GM12891 (cell line): ENCODE results near the gene ABHD18.

ENCODE experiments used
- POLR2A ChIP-seq: IDR thresholded peaks from 2 replicates; pipeline ENCODE4 v1.6.1; 2011; ENCODE audit warnings: low read depth, low read length, control low read depth
- POLR2AphosphoS5 ChIP-seq: IDR thresholded peaks from 2 replicates; pipeline ENCODE4 v1.6.1; 2011; ENCODE audit warnings: low read depth, low read length, control low read depth
- SPI1 ChIP-seq: IDR thresholded peaks from 2 replicates; pipeline ENCODE4 v1.6.1; 2011; ENCODE audit warnings: low read depth, low read length, control low read depth
- TAF1 ChIP-seq: IDR thresholded peaks from 2 replicates; pipeline ENCODE4 v1.6.1; 2011; ENCODE audit warnings: low read depth, low read length, control low read depth

GRCh38 chr4:127959794-127960193 lies 5.4 kb upstream of the ABHD18 start:
- TF ChIP-seq POLR2A (no peak), POLR2AphosphoS5 (no peak), TAF1 (no peak), SPI1 (no peak)
